DOHH2 (cell line): Measurements from ENCODE around the gene TAAR1.

Experiments
- H3F3A ChIP-seq: fragments of 200-600 bp; sonication (generic), shearing (Covaris generic); 2 replicates; pipeline ENCODE4 v1.6.0; 2016; ENCODE audit warnings: antibody characterized with exemption, mild to moderate bottlenecking; ENCODE audit not compliant: control insufficient read depth, insufficient read depth
- H3K27ac ChIP-seq: fragments of 200-600 bp; sonication (generic); 2 replicates; pipeline ENCODE4 v1.5.1; 2014; ENCODE audit warnings: low read depth, mild to moderate bottlenecking, low read length, moderate library complexity
- H3K27me3 ChIP-seq: fragments of 200-600 bp; sonication (generic); 2 replicates; pipeline ENCODE4 v1.6.1; 2014; ENCODE audit warnings: mild to moderate bottlenecking, low read length, mixed read lengths; ENCODE audit not compliant: control insufficient read depth
- H3K36me3 ChIP-seq: fragments of 200-600 bp; sonication (generic); 2 replicates; pipeline ENCODE4 v1.6.1; 2014; ENCODE audit warnings: mild to moderate bottlenecking, low read length, moderate library complexity, mixed read lengths; ENCODE audit not compliant: control insufficient read depth
- H3K4me1 ChIP-seq: fragments of 200-600 bp; sonication (generic); 2 replicates; pipeline ENCODE4 v1.6.1; 2014; ENCODE audit warnings: mild to moderate bottlenecking, low read length, mixed read lengths; ENCODE audit not compliant: control insufficient read depth
- H3K4me2 ChIP-seq: fragments of 200-600 bp; sonication (generic); 2 replicates; pipeline ENCODE4 v1.6.0; 2014; ENCODE audit warnings: mild to moderate bottlenecking, low read length, moderate library complexity
- H3K4me3 ChIP-seq: fragments of 200-600 bp; sonication (generic); 2 replicates; pipeline ENCODE4 v1.5.1; 2014; ENCODE audit warnings: mild to moderate bottlenecking, low read length, mixed read lengths
- H3K79me2 ChIP-seq: fragments of 200-600 bp; sonication (generic); 2 replicates; pipeline ENCODE4 v1.6.1; 2014; ENCODE audit warnings: mild to moderate bottlenecking, low read length, mixed read lengths; ENCODE audit not compliant: control insufficient read depth
- H3K9me2 ChIP-seq: fragments of 200-600 bp; sonication (generic); replicated peaks from 2 replicates; pipeline ENCODE4 v1.6.1; 2014; ENCODE audit warnings: mild to moderate bottlenecking, low read length, mixed read lengths; ENCODE audit not compliant: control insufficient read depth
- H3K9me3 ChIP-seq: fragments of 200-600 bp; sonication (generic); 2 replicates; pipeline ENCODE4 v1.6.1; 2014; ENCODE audit warnings: antibody characterized with exemption, low read length, mixed read lengths; ENCODE audit not compliant: control insufficient read depth, insufficient read depth
- H4K20me1 ChIP-seq: fragments of 200-600 bp; sonication (generic); 2 replicates; pipeline ENCODE4 v1.6.0; 2014; ENCODE audit warnings: low read depth, mild to moderate bottlenecking, antibody characterized with exemption, low read length, moderate library complexity; ENCODE audit not compliant: control insufficient read depth, insufficient read depth
- CTCF ChIP-seq: fragments of 200-600 bp; sonication (generic); IDR thresholded peaks from one replicate; pipeline ENCODE4 v1.5.1; 2014; ENCODE audit warnings: antibody characterized with exemption, mild to moderate bottlenecking, low read depth, low read length; ENCODE audit not compliant: poor library complexity, severe bottlenecking
- EZH2phosphoT487 ChIP-seq: fragments of 200-600 bp; sonication (generic); IDR thresholded peaks from 2 replicates; pipeline ENCODE4 v1.6.1; 2017; ENCODE audit warnings: borderline replicate concordance, mild to moderate bottlenecking, antibody characterized with exemption, low read length, moderate library complexity, mixed read lengths

TAAR1 gene

GRCh38 chr6:132675002-132675401 is 16.0 kb upstream of the TAAR1 start:
- no peaks in the 10 kb centered on the region for H3K9me2 ChIP-seq
- H3K36me3 ChIP-seq = no peaks in the 10 kb centered on the region
- no peaks in the 10 kb centered on the region for H4K20me1 ChIP-seq
- H3F3A ChIP-seq = no peaks in the 10 kb centered on the region
- H3K9me3 ChIP-seq = no peaks in the 10 kb centered on the region
- H3K4me3 ChIP-seq = no peak overlapping the region
- no peak for TF ChIP-seq CTCF
- TF ChIP-seq EZH2phosphoT487 = no peak
- no peaks in the 10 kb centered on the region for H3K79me2 ChIP-seq
- no peaks in the 10 kb centered on the region for H3K27me3 ChIP-seq
- no peak overlapping the region for H3K4me2 ChIP-seq
- peaks cover 15% of the 10 kb centered on the region for H3K4me1 ChIP-seq
- no peak overlapping the region for H3K27ac ChIP-seq

GRCh38 chr6:132673376-132674094 is 14.6 kb upstream of the TAAR1 start:
- TF ChIP-seq CTCF (no peak), EZH2phosphoT487 (no peak)
- peaks cover 9% of the 10 kb centered on the region for H3K4me1 ChIP-seq
- H3K36me3 ChIP-seq = no peaks in the 10 kb centered on the region
- no peaks in the 10 kb centered on the region for H3K79me2 ChIP-seq
- no peaks in the 10 kb centered on the region for H3F3A ChIP-seq
- H3K27ac ChIP-seq = no peak overlapping the region
- no peaks in the 10 kb centered on the region for H3K9me2 ChIP-seq
- H4K20me1 ChIP-seq = no peaks in the 10 kb centered on the region
- H3K4me2 ChIP-seq = no peak overlapping the region
- no peak overlapping the region for H3K4me3 ChIP-seq
- H3K27me3 ChIP-seq = no peaks in the 10 kb centered on the region
- H3K9me3 ChIP-seq = no peaks in the 10 kb centered on the region

- no peaks in the 10 kb centered on the region for H3K9me3 ChIP-seq
- TF ChIP-seq CTCF (no peak), EZH2phosphoT487 (no peak)
- peaks cover 9% of the 10 kb centered on the region for H3K4me1 ChIP-seq
- H4K20me1 ChIP-seq = no peaks in the 10 kb centered on the region
- no peaks in the 10 kb centered on the region for H3K79me2 ChIP-seq
- H3K27me3 ChIP-seq = no peaks in the 10 kb centered on the region
- H3K4me3 ChIP-seq = no peak overlapping the region
- H3K36me3 ChIP-seq = no peaks in the 10 kb centered on the region
- H3K4me2 ChIP-seq = no peak overlapping the region
- H3K27ac ChIP-seq = no peak overlapping the region
- H3F3A ChIP-seq = no peaks in the 10 kb centered on the region
- H3K9me2 ChIP-seq = no peaks in the 10 kb centered on the region
Observed at GRCh38 chr6:132671295-132671694, 12.3 kb upstream of the TAAR1 start.
